CD4-positive, alpha-beta T cell (primary cell): ENCODE results near the gene SORCS2. TPM values are rescaled to one million over a fixed set of nuclear protein-coding genes. Genes with fewer than 3 reads are reported as not detected.

Source experiments
- ATAC-seq: fragments of 200-7000 bp; cut with Tn5 transposase; one replicate; pipeline ENCODE4 v1.10.0; 2022; ENCODE audit warnings: mild to moderate bottlenecking; ENCODE audit not compliant: poor library complexity
- CTCF ChIA-PET: fragments of 350-600 bp; sonication (Branson Sonifier 250); formaldehyde crosslinking; loops from one replicate; lab custom pipeline; 2021; ENCODE audit warnings: antibody characterized with exemption, inconsistent platforms; lab: Charles Lee
- POLR2A ChIA-PET: fragments of 350-600 bp; sonication (Branson Sonifier 250); formaldehyde crosslinking; loops from one replicate; lab custom pipeline; 2021; ENCODE audit warnings: antibody characterized with exemption, inconsistent platforms; lab: Charles Lee
- DNase-seq, 14 experiments: peaks; one replicate each; pipeline ENCODE4 v3.0.0-alpha.2; 2013 to 2020; ENCODE audit warnings: mixed read lengths in 2 of 14
- H3K27ac ChIP-seq, 2 donors: one replicate each; pipeline versions ENCODE4 v1.5.1 to v1.7.0; 2013; ENCODE audit warnings: low read length in 2 of 2, low read depth in 1 of 2, mild to moderate bottlenecking in 1 of 2
- H3K27me3 ChIP-seq, 2 experiments: 1 replicate in 1 of 2; 2 replicates in 1 of 2; pipeline versions ENCODE4 v1.6.1 to v1.7.0; 2013; ENCODE audit warnings: low read length in 2 of 2, control low read depth in 1 of 2, mild to moderate bottlenecking in 1 of 2, moderate library complexity in 1 of 2; ENCODE audit not compliant: insufficient read depth in 2 of 2, control insufficient read depth in 1 of 2
- H3K36me3 ChIP-seq: one replicate; pipeline ENCODE4 v1.6.1; 2013; ENCODE audit warnings: low read length, control low read depth; ENCODE audit not compliant: insufficient read depth
- H3K4me1 ChIP-seq: one replicate; pipeline ENCODE4 v1.6.1; 2013; ENCODE audit warnings: low read length, control low read depth; ENCODE audit not compliant: insufficient read depth
- H3K4me3 ChIP-seq: one replicate; pipeline ENCODE4 v1.5.1; 2013; ENCODE audit warnings: mild to moderate bottlenecking, low read length, moderate library complexity
- H3K9me3 ChIP-seq, 2 experiments: 1 replicate in 1 of 2; 2 replicates in 1 of 2; pipeline versions ENCODE4 v1.6.1 to v1.7.0; 2013; ENCODE audit warnings: low read length in 2 of 2, mild to moderate bottlenecking in 2 of 2, control low read depth in 1 of 2, moderate library complexity in 1 of 2; ENCODE audit not compliant: control insufficient read depth in 1 of 2, insufficient read depth in 1 of 2
- H3K27ac Mint-ChIP-seq: one replicate; pipeline ENCODE4 v1.8.0; 2020; ENCODE audit warnings: mixed read lengths
- H3K27me3 Mint-ChIP-seq: one replicate; pipeline ENCODE4 v1.8.0; 2021; ENCODE audit warnings: mixed read lengths
- H3K36me3 Mint-ChIP-seq: one replicate; pipeline ENCODE4 v1.8.0; 2021; ENCODE audit warnings: low read depth, mixed read lengths
- H3K4me1 Mint-ChIP-seq: one replicate; pipeline ENCODE4 v1.8.0; 2021; ENCODE audit warnings: low read depth, mixed read lengths
- H3K4me3 Mint-ChIP-seq: one replicate; pipeline ENCODE4 v1.8.0; 2020; ENCODE audit warnings: mild to moderate bottlenecking, mixed read lengths
- H3K9me3 Mint-ChIP-seq: one replicate; pipeline ENCODE4 v1.8.0; 2020; ENCODE audit warnings: mixed read lengths
- intact Hi-C, 2 experiments: fragments of 100-400 bp; cut with DNase I in 1 of 2; cut with micrococcal nuclease in 1 of 2; formaldehyde crosslinking; loops; one replicate each; pipeline versions ENCODE4 v1.15.1 to v1.9.0; 2023 to 2025; cut with DNase I, micrococcal nuclease
- total RNA-seq, 174 experiments: library from RNA in 2 of 174; stranded (reverse) in 2 of 174; gene quantifications; one replicate each; pipeline ENCODE4 v1.2.3 and lab custom pipeline; 2021 to 2026
- TF ChIP-seq, protein P1 (sequence below): fragments of 200-600 bp; IDR thresholded peaks from one replicate; pipeline ENCODE4 v1.8.0; 2022; ENCODE audit warnings: antibody characterized with exemption, mild to moderate bottlenecking

The SORCS2 gene
- total RNA-seq, 2 experiments from 2014 or later, result not detected

DNA sequence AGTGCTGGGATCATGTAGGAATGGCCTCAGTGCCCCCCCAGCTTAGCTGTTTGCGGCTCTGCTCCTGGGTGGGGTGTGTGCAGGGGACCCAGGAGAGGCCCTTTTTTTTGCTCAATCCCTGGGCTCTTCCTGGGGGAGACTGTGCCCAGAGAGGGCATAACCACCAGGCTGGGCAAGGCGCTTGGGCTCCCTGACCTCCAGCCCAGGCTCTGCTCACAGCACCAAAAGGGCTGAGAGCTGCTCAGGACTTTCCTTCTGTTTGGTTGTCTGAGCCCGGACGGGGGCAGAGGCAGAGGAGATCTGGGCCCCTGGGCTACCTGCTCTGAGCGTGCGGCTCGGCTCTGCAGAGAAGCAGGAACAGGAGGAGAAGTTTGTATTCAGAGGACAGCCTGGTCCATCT is 177.7 kb downstream of the SORCS2 start:
- ATAC-seq (no peak), DNase-seq (no peak)
- Histone ChIP-seq H3K27ac (no peak overlapping the region), H3K4me3 (no peak overlapping the region), H3K4me1 (no peaks in the 10 kb centered on the region), H3K9me3 (no peaks in the 10 kb centered on the region), H3K27me3 (peaks cover 0 to 2% of the 10 kb centered on the region in 2 experiments), H3K36me3 (no peaks in the 10 kb centered on the region)
- Mint-ChIP-seq H3K27ac (no peak overlapping the region), H3K27me3 (peaks cover 12% of the 10 kb centered on the region), H3K4me3 (no peak overlapping the region), H3K4me1 (no peaks in the 10 kb centered on the region), H3K9me3 (no peaks in the 10 kb centered on the region), H3K36me3 (no peaks in the 10 kb centered on the region)
- TF ChIP-seq, protein P1, sequence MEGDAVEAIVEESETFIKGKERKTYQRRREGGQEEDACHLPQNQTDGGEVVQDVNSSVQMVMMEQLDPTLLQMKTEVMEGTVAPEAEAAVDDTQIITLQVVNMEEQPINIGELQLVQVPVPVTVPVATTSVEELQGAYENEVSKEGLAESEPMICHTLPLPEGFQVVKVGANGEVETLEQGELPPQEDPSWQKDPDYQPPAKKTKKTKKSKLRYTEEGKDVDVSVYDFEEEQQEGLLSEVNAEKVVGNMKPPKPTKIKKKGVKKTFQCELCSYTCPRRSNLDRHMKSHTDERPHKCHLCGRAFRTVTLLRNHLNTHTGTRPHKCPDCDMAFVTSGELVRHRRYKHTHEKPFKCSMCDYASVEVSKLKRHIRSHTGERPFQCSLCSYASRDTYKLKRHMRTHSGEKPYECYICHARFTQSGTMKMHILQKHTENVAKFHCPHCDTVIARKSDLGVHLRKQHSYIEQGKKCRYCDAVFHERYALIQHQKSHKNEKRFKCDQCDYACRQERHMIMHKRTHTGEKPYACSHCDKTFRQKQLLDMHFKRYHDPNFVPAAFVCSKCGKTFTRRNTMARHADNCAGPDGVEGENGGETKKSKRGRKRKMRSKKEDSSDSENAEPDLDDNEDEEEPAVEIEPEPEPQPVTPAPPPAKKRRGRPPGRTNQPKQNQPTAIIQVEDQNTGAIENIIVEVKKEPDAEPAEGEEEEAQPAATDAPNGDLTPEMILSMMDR, result no peak
- ChIA-PET CTCF (no interaction called here), POLR2A (no interaction called here)
- intact Hi-C loops, result no loop called here

GRCh38 chr4:7371210-7371941 is 179.0 kb downstream of the SORCS2 start:
- H3K27me3 Mint-ChIP-seq, result peaks cover 23% of the 10 kb centered on the region

DNA sequence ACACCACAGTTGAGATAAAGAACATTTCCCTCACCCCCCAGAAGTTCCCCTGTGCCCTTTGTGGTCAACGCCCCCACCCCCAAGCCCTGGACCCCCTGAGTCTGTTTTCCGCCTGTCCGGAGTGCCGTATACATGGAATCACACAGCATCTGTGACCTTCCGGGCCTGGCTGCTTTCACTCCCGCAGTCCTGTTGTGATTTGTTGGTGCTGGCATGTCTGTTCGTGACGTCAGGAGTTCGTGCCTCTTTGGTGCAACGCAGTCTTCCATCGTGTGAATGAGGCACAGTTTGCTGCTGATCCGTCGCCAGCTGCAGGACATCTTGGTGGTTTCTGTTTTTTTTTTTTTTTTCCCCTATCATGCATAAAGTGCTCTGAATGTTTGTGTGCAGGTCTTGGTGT is 180.3 kb downstream of the SORCS2 start:
- TF ChIP-seq, protein P1, result no peak
- H3K27ac Mint-ChIP-seq, result no peak overlapping the region
- H3K36me3 Mint-ChIP-seq, result no peaks in the 10 kb centered on the region
- Histone ChIP-seq H3K27me3 (peaks cover 2 to 5% of the 10 kb centered on the region in 2 experiments), H3K27ac (no peak overlapping the region), H3K4me1 (no peaks in the 10 kb centered on the region), H3K4me3 (no peak overlapping the region), H3K9me3 (no peaks in the 10 kb centered on the region), H3K36me3 (no peaks in the 10 kb centered on the region)
- DNase-seq (no peak), ATAC-seq (no peak)
- H3K9me3 Mint-ChIP-seq, result no peaks in the 10 kb centered on the region
- POLR2A ChIA-PET, result no interaction called here
- no peaks in the 10 kb centered on the region for H3K4me1 Mint-ChIP-seq
- intact Hi-C loops, result no loop called here
- CTCF ChIA-PET, result interaction anchor here (0.7 kb wide), 1 partner anchor 14 kb away, joined by 3 read pairs; no protein-coding TSS in a partner anchor
- no peak overlapping the region for H3K4me3 Mint-ChIP-seq
- H3K27me3 Mint-ChIP-seq, result peaks cover 36% of the 10 kb centered on the region

More at GRCh38 chr4:7371210-7371941, 179.0 kb downstream of the SORCS2 start:
- no peaks in the 10 kb centered on the region for H3K9me3 ChIP-seq
- no peaks in the 10 kb centered on the region for H3K4me1 ChIP-seq
- no peak overlapping the region for H3K4me3 Mint-ChIP-seq
- peaks cover 0 to 2% of the 10 kb centered on the region in 2 experiments for H3K27me3 ChIP-seq
- ChIA-PET CTCF (no interaction called here), POLR2A (no interaction called here)
- TF ChIP-seq, protein P1, result no peak
- H3K4me3 ChIP-seq, result no peak overlapping the region
- H3K36me3 ChIP-seq, result no peaks in the 10 kb centered on the region
- no peaks in the 10 kb centered on the region for H3K4me1 Mint-ChIP-seq
- DNase-seq (no peak), ATAC-seq (no peak)
- no peak overlapping the region for H3K27ac Mint-ChIP-seq
- intact Hi-C loops, result no loop called here
- no peaks in the 10 kb centered on the region for H3K36me3 Mint-ChIP-seq
- H3K9me3 Mint-ChIP-seq, result no peaks in the 10 kb centered on the region
- no peak overlapping the region for H3K27ac ChIP-seq
